GM18907 (cell line): ENCODE results near the gene CACNA1A.

Experiments used
- ATAC-seq: cut with Tn5 transposase; IDR thresholded peaks from one replicate; pipeline ENCODE4 v1.9.1; 2021; ENCODE audit warnings: mild to moderate bottlenecking, moderate library complexity; ENCODE audit not compliant: unreplicated experiment

CACNA1A gene

DNA sequence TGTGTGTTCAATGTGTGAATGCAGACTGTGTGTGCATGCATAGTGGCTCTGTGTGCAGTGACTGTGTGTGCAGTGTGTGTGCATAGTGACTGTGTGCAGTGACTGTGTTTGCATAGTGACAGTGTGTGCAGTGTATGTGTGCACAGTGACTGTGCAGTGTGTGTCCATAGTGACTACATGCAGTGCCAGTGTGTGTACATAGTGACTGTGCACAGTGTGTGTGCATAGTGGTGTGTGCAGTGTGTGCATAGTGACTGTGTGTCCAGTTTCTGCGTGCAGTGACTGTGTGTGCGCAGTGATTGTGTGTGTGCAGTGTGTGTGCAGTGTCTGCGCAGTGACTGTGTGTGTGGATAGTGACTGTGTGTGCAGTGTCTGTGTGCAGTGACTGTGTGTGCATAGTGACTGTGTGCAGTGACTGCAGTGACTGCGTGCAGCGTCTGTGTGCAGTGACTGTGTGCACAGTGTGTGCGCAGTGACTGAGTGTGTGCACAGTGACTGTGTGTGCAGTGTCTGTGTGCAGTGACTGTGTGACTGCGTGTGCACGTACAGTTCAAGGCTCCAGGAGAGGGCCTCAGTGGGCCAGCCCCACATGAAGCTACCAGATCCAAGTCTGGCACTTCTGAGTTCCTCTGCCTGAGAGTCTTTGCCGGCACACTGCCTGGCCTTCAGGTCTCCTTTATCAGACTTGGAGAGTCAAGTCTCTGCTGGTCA lies 265.8 kb downstream of the CACNA1A start:
- ATAC-seq = no peak

DNA sequence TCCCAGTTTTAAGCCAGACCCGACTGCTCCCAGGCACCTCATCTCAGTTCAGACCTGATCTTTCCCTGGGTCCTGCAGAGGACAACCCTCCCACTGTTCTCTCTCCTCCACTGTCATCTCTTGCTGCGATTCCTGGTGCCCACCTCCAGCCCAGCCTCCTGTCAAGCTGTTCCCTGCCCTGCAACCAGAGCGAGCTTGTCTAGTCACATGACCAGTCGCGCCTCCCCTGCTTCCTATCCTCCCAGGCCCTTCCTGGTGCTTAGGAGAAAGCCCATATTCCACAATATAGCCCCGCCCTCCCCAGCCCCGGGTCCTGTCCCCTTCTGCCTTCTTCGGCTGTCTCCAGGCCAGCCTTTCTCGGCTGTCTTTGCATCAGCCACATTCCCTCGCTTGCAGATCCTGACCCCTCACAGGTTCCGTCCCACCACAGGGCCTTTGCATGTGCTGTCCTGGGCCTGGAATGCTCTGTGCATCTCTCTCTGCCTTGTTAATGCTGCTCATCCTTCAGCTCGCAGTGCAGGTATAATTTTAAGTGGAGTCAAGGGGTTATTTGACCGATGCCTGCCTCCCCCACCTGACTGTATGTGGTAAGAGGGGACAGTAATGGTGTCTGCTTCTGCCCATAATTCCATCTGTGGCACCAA lies 267.3 kb downstream of the CACNA1A start:
- ATAC-seq = no peak

DNA sequence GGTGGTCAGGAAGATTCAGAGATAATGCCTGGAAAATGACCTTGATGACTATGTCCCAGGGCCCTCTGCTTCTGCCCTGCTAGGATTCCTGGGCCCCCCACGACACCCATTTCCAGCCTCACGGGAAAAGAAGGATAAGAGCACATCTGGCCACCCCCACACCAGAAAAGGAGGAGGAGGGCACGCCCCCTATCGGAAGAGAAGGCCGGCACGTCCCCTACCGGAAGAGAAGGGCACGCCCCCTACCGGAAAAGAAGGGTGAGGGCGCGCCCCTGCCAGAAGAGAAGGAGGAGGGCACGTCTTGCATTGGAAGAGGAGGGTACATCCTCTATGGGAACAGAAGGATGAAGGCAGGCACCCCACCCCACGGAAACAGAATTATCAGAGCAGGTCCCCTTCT lies 271.8 kb downstream of the CACNA1A start:
- ATAC-seq = no peak

DNA sequence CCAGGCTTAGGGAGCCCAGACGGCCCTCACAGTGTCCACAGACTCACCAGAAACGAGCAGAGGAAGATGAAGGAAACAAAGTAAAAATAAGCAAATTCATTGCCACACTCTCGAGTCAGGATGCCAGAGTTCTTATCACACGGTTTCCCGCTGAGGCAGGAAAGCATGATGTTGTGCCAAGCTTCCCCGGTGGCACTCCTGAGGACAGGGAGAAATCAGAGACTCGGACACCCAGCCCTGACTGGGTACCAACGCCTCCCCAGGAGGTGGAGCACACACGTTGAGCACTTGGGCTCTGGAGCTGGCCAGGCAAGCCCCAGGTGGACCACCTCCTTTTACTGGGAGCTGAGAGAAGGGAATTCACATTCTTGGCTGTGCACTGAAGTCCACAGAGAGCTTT lies 274.6 kb downstream of the CACNA1A start:
- no peak for ATAC-seq

DNA sequence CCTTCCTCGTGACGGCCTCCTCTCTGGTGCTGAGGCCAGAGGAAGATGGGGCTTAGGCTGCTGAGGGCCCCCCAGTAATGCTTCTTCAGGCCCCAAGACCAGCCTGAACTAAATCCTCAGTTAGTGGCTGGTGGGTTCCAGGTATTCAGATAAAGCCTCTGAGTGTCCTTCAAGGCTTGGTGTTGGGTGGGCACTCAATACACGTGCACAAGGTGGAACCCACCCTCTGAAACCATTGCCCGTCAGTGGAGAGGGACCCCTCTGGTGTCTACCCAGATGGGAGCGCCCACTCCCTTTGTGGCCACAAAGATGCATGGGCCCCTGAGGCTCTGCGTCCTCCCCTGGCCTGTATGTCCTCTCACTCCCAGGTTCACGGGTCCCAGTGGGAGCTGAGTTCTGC lies 277.0 kb downstream of the CACNA1A start:
- ATAC-seq = no peak

DNA sequence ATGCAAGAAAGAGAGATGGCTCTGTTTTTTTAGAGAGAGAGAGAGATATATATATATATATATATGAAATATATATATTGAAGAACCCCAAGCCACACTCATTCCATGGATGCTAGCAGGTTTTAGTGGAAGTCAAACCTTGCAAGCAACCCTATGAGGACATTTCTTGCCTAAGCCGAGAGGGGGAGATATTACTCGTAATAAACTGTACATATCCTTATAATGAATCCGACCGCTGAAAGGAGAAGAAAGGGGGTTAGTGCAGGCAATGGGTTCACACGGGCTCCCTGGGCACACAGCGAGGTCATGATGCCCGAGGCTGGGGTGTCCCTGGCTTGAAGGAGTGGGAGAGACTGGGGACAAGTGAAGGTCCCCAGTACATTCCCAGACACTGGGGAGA lies 277.7 kb downstream of the CACNA1A start:
- ATAC-seq = no peak

DNA sequence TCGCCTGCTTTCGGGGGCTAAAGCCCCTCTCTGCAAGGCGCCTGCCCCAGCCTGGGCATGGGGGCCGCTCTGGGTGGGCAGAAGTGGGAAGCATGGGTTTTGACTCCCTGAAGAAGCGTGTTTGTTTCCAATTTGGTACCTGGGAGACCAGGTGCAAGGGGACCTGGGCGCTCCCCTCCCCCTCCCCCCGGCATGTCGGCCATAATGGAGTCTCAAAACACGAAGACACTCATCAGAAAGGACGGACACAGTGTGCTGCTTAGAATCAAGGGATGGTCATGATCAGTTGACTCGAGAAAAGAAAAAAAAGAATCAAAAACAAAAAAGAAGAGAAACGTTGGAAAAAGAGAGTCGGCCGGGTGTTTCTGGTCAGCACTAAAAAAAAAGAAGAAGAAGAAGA lies 279.3 kb downstream of the CACNA1A start:
- ATAC-seq = no peak

DNA sequence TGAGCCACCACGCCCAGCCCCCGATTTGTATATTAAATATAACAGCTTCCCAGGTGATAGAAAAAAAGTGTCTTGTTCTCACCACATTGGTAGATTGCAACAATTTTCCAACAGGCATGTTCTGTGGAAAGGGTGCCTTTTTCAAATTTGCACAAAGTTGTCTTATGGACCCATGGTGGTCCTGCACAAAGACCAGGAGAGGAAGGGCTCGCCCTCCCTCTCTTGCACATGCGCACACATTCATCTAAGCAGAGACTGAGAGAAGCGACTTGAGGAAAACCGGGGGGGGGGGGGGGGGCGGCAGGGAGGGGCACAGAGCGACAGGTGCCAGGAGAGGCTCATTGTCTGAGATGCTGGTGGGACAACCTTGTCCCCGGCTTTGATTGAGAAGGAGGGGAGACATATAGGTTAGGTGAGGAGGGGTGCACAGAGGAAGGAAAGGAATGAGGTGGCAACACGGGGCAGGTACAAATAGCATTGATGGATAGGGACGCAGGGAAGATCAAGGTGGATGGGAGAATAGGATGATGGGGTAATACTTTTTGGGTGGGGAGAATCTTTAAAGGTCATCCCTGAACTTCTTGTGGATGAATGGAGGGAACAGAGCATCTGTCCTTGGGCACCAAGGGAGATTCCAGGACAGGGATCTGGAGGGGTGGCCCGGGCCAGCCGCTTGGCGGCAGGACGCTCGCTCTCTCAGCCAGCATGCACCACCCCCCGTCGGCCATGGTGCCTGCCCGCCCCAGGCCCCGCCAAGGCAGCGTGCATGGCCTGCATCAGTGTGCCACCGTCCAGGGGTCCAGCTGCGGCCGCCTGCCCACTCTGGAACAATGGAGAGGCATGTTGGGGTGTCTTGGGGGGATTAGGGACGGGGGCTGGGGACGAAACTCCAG lies 280.1 kb downstream of the CACNA1A start:
- no peak for ATAC-seq

DNA sequence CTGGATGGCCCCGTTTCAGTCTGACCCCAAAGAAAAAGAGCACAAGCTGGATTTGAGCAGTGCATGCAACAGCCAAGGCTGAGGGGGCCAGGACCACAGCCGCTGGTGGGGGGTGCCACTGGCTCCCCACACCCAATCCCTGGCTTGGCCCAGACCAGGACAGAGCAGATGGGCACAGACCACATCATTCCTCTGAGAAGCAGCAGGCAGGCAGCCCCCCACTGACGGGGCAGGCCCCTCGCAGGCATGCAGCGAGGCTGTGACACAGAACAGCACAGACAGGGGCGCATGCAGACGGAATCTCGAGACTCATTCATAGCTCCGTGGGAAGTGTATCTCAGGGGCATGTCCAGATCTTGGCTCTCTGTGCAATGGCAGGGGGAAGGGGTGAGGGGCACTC lies 281.2 kb downstream of the CACNA1A start:
- no peak for ATAC-seq

DNA sequence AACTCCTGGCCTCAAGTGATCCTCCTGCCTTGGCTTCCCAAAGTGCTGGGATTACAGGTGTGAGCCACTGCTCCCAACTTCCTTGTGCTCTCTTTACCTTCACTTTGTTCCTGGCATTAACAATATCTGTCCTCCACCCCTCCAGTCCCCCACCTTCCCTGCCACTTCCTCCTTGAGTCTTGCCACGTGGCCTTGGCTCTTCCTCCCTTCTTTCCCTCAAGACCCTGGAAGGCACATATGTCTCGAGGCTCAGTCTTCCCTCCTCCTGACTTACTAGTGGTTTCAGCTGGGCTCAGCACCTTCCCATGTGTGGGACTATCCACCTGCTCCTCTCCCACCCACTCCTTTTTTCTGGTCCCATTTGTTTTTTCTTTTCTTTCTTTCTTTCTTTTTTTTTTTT lies 285.4 kb downstream of the CACNA1A start:
- no peak for ATAC-seq

DNA sequence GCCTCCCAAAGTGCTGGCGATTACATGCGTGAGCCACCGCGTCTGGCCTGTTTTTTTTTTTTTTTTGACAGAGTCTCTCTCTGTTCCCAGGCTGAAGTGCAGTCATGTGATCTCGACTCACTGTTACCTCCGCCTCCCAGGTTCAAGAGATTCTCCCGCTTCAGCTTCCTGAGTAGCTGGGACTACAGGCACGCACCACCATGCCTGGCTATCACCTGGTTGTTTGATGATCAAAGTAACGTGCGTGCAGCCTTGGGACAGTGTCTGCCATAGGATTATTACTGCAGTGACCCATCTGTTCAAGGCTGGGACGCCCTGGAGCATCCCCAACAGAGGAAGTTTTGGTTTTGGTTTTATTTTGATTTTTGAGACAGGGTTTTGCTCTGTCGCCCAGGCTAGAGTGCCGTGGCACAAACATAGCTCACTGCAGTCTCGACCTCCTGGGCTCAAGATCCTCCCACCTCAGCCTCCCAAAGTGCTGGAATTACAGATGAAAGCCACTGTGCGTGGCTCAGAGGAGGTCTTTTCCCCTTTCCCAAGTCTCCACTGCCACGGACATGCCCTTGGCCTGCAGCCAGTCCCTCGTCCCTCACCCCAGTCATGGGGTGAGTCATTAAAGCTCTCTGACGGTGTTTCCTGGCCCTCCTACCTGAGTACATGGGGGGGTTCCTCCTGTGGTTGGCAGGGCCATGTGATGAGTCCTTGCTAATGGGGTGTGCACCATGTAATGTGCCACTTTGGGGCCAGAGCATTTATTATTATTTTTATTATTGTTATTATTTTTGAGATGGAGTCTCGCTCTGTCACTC lies 290.5 kb downstream of the CACNA1A start:
- ATAC-seq = no peak

DNA sequence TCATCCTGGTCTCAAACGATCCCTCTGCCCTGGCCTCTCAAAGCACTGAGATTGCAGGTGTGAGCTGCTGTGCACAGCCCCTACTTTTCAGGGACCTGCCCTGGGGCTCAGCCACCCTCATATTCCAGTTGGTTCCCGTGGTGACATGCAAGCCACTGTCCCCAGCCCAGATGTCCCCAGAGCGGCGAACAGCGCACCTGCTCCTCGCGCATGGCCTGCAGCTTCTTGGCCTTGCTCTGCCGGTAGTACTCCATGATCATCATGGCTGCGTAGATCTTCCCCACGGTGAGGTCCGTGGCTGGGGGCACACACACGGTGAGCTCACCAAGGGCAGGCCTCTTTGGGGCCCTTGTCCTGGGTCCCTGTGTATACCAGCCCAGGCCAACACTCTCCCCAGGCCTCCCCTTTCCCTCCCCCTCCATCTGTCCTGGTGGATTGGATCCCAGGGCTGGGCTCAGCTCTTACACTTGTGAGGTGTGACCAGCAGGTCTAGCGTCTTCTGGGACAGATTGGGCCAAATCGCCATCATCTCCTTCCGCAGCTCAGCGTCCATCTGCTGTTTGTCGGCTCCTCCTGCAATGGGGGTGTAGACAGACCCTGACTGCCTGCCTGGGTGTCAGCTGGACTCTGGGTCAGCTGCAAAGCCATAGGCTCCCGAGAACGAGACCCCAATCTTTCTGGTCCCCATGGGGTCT lies 292.1 kb downstream of the CACNA1A start:
- ATAC-seq = no peak

DNA sequence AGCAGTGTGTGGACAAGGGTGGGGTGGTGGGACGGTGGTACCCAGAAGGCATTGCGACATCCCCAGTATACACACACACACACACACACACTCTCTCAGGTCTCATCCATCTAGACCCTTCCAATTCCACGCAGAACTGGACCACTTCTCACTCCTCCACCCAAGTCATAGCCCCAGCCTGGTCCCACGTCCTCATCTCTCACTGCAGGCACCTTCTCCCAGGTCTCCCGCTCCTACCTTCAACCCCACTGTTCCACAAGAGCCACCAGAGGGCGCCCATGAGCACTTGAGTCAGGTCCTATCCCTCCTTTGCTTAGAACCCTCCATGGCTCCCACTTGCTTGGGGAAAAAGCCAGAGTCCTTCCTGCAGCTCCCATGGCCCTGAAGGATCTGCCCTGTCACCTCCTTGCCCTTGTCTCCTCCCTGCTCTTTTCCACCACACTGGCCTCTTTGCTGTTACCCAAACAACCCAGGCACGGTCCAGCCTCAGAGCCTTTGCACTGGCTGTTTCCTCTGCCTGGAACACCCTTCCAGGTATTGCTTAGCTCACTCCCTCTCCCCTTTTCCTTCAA lies 293.4 kb downstream of the CACNA1A start:
- ATAC-seq = no peak

DNA sequence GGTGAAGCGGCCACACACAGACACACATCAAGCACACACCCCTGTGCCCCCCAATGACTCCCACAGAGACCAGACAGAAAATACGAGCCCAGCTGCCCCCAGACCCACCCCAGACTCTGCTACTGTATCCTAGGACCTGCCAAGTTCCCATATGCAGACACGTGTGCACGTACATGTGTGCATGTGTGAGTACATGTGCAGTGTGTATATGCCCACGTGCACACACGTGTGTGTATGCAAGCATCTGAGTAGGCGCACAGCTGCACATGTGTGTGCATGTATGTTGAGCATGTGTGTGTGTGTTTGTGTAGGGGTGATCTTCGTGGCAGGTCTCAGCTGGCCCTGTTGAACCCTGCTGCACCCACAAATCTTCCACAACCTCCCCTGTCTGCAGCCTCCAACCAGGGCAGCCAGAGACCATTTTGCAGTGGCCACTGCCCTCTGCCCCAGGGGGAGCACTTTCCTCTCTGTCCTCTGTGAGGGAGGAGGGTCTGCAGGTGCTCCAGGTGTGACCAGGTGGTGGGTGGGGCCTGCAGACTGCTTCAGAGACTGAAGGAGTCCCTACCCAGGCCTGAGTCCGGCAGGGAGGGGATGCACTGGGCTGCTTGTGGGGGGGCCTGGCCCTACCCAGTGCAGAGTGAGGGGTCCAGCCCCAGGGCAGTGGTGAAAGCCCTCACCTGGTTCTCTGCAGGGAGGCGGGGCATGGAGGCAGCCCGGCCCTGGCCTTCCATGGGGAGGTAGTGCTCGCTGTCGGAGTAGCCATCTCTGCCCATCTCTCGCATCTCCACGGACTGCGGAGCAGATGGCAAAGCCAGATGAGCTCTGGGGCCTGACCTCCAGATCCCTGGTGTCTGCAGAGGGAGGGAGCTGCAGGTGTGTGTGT lies 294.6 kb downstream of the CACNA1A start:
- ATAC-seq = no peak

DNA sequence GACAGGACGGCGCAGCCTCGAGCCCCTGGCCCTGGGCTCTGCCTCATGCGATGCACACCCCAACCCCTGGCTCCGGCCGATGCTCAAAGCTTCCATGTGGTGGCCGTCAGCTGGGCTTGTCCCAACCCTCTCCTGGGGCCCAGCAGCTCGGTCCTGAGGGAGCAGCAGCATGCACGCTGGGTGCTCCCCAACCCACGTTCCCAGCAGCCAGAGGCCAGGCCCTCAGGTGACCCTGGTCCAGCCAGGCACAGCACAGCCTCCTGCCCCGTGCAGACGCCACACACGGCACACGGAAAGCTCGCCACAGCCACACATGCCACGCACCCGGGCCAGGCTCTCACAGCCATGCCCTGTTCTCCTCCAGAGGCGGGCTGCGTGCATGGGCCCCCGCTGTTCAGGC lies 295.3 kb downstream of the CACNA1A start:
- no peak for ATAC-seq

DNA sequence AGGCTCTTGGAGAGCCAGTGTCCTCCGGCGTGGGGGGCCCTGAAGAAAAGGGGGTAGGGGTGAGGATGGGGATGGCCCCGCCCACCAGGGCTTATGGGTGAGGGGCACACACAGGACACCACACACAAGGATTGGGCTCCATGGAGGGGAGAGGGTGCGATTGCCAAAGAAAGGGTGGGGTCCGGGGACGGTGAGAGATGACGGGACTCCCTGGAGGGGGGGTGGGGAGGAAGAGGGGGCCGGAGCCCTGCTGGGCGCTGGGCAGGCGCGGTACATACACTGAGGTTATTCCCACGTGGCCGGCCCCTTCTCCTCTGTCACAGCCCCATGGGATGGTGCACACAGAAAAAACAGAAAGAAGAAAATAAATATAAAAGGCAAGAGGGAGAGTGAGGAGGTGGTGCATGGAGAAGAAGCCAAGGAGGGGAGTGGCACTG lies 295.9 kb downstream of the CACNA1A start:
- ATAC-seq = no peak

DNA sequence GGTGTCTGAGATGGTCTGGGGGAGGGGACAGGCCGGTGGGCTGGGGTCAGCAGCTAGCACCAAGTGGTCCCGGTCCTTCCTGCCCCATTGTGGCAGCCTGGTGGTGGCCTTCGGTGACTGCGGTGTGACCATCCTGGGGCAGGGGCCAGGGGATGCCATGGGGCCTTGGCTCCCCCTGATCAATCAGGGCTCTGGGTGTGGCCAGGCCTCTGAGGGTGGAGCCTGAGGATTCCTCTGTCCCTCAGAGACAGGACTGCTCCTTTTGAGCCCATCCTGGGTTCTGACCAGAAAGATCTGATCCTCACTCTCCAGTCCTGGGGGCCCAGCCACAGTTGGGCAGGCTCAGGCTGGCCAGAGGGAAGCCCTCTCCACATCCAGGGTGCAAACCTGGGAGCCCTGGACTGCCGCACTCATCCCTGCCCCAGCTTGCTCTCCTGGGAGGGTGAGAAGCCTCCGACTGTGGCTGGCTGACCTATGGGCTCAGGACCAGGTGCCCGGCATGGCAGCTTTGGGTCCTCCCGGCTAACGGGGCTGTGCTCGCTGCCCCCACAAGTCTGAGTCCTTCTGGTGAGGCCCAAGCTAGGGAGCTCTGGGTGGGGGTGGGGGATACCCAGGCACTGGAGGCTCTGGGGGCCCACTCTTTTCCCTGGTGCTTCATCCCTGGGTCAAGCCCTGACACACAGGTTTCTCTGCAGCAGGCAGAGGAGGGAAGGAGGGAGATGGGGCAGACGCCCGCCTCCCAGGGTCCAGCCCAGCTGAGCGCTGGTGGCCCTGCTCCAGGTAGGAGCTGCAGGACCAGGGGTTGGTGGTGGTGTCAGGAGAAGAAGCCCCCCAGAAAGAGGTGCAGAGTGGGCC lies 296.6 kb downstream of the CACNA1A start:
- ATAC-seq = no peak
